Ovary (tissue), 3 donors: ENCODE data around the gene TRAM2.

ENCODE experiments used
- EP300 ChIP-seq: sonication (generic); formaldehyde crosslinking; IDR thresholded peaks from one replicate; pipeline ENCODE4 v1.6.1; 2017; ENCODE audit warnings: antibody characterized with exemption
- POLR2A ChIP-seq: fragments of 450-650 bp; IDR thresholded peaks from one replicate; pipeline ENCODE4 v1.6.1; 2017; ENCODE audit warnings: antibody characterized with exemption, mild to moderate bottlenecking, moderate library complexity
- TF ChIP-seq, protein P1 (sequence below), 3 donors: fragments of 450-650 bp in 2 of 3; fragments of 200-600 bp in 1 of 3; IDR thresholded peaks; one replicate each; pipeline versions ENCODE4 v1.5.1 to v1.8.0; 2016 to 2022; ENCODE audit warnings: antibody characterized with exemption in 3 of 3, mild to moderate bottlenecking in 1 of 3
- donor health status: DM: no; HTN: no; CAD: no.

- TF ChIP-seq, protein P1, sequence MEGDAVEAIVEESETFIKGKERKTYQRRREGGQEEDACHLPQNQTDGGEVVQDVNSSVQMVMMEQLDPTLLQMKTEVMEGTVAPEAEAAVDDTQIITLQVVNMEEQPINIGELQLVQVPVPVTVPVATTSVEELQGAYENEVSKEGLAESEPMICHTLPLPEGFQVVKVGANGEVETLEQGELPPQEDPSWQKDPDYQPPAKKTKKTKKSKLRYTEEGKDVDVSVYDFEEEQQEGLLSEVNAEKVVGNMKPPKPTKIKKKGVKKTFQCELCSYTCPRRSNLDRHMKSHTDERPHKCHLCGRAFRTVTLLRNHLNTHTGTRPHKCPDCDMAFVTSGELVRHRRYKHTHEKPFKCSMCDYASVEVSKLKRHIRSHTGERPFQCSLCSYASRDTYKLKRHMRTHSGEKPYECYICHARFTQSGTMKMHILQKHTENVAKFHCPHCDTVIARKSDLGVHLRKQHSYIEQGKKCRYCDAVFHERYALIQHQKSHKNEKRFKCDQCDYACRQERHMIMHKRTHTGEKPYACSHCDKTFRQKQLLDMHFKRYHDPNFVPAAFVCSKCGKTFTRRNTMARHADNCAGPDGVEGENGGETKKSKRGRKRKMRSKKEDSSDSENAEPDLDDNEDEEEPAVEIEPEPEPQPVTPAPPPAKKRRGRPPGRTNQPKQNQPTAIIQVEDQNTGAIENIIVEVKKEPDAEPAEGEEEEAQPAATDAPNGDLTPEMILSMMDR (IDR thresholded peaks at IDR 0.05) = no peak
- TF ChIP-seq EP300 (no peak), POLR2A (no peak)
These were observed 1.1 kb upstream of the TRAM2 start for GRCh38 chr6:52577778-52578463.
